Ishikawa (cell line): Measurements from ENCODE around the gene RNF141.

Source experiments
- EGR1 ChIP-seq: IDR thresholded peaks from 2 replicates; pipeline ENCODE4 v1.6.1; 2012
- RAD21 ChIP-seq: IDR thresholded peaks from 2 replicates; pipeline ENCODE4 v1.6.1; 2012; ENCODE audit warnings: low read depth
- TAF1 ChIP-seq: IDR thresholded peaks from 2 replicates; pipeline ENCODE4 v1.6.1; 2012; ENCODE audit warnings: low read depth, mild to moderate bottlenecking
- TEAD4 ChIP-seq: IDR thresholded peaks from 2 replicates; pipeline ENCODE4 v1.6.1; 2012
- TF ChIP-seq, protein P1 (sequence below): IDR thresholded peaks from 2 replicates; pipeline ENCODE4 v1.6.1; 2012; ENCODE audit warnings: low read depth, mild to moderate bottlenecking
- TF ChIP-seq, protein P2 (sequence below): IDR thresholded peaks from 2 replicates; pipeline ENCODE4 v1.6.1; 2012

DNA sequence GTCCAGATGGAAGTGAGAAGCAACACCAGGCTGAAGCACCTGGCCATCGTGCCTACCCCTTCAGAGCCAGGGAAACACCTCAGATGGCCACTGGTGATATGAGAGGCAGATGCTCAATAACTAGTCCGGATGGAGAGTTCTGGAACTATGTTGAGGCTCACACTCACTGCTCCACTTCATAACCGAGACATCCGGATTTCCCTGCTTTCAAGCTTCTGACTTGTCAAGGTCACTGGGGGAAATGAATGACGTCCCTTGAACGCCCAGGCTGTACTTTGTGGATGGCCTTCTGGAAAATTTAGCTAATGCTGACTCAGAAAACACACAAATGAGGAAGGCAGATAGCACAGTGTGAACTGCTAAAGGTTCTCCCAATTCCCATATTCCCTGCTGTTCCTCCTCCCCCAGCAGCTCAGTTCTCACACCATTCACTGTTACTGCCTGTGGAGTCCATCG is 27.5 kb upstream of the RNF141 start, which contains the start of gene LYVE1:
- TF ChIP-seq, protein P1, sequence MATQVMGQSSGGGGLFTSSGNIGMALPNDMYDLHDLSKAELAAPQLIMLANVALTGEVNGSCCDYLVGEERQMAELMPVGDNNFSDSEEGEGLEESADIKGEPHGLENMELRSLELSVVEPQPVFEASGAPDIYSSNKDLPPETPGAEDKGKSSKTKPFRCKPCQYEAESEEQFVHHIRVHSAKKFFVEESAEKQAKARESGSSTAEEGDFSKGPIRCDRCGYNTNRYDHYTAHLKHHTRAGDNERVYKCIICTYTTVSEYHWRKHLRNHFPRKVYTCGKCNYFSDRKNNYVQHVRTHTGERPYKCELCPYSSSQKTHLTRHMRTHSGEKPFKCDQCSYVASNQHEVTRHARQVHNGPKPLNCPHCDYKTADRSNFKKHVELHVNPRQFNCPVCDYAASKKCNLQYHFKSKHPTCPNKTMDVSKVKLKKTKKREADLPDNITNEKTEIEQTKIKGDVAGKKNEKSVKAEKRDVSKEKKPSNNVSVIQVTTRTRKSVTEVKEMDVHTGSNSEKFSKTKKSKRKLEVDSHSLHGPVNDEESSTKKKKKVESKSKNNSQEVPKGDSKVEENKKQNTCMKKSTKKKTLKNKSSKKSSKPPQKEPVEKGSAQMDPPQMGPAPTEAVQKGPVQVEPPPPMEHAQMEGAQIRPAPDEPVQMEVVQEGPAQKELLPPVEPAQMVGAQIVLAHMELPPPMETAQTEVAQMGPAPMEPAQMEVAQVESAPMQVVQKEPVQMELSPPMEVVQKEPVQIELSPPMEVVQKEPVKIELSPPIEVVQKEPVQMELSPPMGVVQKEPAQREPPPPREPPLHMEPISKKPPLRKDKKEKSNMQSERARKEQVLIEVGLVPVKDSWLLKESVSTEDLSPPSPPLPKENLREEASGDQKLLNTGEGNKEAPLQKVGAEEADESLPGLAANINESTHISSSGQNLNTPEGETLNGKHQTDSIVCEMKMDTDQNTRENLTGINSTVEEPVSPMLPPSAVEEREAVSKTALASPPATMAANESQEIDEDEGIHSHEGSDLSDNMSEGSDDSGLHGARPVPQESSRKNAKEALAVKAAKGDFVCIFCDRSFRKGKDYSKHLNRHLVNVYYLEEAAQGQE = no peak
- TF ChIP-seq RAD21 (no peak), EGR1 (no peak), TEAD4 (no peak), TAF1 (no peak)
- TF ChIP-seq, protein P2, sequence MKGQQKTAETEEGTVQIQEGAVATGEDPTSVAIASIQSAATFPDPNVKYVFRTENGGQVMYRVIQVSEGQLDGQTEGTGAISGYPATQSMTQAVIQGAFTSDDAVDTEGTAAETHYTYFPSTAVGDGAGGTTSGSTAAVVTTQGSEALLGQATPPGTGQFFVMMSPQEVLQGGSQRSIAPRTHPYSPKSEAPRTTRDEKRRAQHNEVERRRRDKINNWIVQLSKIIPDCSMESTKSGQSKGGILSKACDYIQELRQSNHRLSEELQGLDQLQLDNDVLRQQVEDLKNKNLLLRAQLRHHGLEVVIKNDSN = no peak
